Nephron progenitor cell (in vitro differentiated cells): Measurements from ENCODE around the gene MYLK2.

Experiments
- DNase-seq: peaks from one replicate; pipeline ENCODE4 v3.0.0; 2021
- H3K27ac Mint-ChIP-seq: 2 replicates; pipeline ENCODE4 v1.8.0; 2021; ENCODE audit warnings: mild to moderate bottlenecking, moderate library complexity, mixed read lengths
- H3K27me3 Mint-ChIP-seq: 2 replicates; pipeline ENCODE4 v1.8.0; 2021; ENCODE audit warnings: mild to moderate bottlenecking, low read depth, mixed read lengths; ENCODE audit not compliant: poor library complexity
- H3K36me3 Mint-ChIP-seq: 2 replicates; pipeline ENCODE4 v1.8.0; 2021; ENCODE audit warnings: low read depth, mixed read lengths
- H3K4me1 Mint-ChIP-seq: 2 replicates; pipeline ENCODE4 v1.8.0; 2021; ENCODE audit warnings: mixed read lengths
- H3K4me3 Mint-ChIP-seq: 2 replicates; pipeline ENCODE4 v1.8.0; 2021; ENCODE audit warnings: mild to moderate bottlenecking, moderate library complexity, mixed read lengths
- H3K9me3 Mint-ChIP-seq: 2 replicates; pipeline ENCODE4 v1.8.0; 2021; ENCODE audit warnings: mild to moderate bottlenecking, moderate library complexity, mixed read lengths
- TF ChIP-seq, protein P1 (sequence below): fragments of 200-600 bp; sonication (generic); IDR thresholded peaks from 2 replicates; pipeline ENCODE4 v1.5.0; 2021; ENCODE audit warnings: antibody characterized with exemption

Gene MYLK2

DNA sequence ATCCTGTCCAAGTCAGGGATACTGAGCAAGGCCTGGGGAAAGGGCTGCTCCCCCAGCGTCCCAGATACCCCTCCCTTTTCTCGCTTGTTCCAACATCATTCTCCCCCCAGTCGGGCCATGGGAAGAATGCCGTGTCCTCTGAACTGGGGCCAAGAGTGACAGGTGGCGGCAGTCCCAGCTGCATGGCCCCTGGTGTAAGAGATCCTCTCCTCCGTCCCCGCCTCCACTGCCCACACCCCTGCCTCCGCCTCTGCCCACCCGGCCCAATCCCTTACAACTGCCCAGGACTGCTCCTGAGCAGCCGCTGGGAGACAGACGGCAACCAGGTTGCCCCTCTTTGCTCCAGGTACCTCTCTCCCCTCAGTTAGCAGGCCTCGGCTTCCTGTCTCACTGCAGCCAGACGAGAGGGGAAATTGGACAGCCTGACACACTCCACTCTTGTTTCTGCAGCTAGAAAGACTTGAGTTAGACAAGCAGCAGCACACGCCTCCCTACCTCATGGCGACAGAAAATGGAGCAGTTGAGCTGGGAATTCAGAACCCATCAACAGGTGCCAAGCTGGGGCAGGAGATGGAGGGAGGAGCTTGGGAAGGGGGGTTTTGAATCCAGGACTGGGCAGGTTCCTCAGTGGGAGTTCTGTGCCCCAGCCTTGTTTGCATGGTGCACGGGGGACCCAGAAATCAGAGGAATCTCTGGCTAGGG lies at the start of gene MYLK2:
Gene MYLK2 (plus strand): TSS at position 274 of the 702 bp plus-strand sequence. CDS start 225 bp downstream, at position 499.
- Mint-ChIP-seq H3K36me3 (no peaks in the 10 kb centered on the region), H3K4me1 (peaks cover 17% of the 10 kb centered on the region), H3K27ac (no peak within 1 kb of the TSS), H3K9me3 (no peaks in the 10 kb centered on the region), H3K4me3 (no peak within 1 kb of the TSS), H3K27me3 (peaks cover 4% of the 10 kb centered on the region)
- TF ChIP-seq, protein P1, sequence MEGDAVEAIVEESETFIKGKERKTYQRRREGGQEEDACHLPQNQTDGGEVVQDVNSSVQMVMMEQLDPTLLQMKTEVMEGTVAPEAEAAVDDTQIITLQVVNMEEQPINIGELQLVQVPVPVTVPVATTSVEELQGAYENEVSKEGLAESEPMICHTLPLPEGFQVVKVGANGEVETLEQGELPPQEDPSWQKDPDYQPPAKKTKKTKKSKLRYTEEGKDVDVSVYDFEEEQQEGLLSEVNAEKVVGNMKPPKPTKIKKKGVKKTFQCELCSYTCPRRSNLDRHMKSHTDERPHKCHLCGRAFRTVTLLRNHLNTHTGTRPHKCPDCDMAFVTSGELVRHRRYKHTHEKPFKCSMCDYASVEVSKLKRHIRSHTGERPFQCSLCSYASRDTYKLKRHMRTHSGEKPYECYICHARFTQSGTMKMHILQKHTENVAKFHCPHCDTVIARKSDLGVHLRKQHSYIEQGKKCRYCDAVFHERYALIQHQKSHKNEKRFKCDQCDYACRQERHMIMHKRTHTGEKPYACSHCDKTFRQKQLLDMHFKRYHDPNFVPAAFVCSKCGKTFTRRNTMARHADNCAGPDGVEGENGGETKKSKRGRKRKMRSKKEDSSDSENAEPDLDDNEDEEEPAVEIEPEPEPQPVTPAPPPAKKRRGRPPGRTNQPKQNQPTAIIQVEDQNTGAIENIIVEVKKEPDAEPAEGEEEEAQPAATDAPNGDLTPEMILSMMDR: no peak
- no peak for DNase-seq

DNA sequence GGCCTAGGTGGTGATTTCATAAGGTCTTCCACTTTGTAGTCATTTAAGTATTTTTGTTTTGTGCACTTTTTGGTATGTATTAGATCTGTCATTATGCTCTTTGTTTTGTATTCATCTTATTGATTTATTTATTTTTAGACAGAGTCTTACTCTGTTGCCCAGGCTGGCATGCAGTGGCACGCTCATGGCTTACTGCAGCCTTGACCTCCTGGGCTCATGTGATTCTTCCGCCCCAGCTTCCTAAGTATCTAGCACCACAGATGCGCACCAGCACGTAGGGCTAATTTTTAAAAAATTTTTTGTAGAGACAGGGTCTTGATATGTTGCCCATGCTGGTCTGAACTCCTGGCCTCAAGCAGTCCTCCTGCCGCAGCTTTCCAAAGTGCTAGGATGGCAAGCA lies 49.5 kb upstream of the MYLK2 start:
- no peak overlapping the region for H3K4me3 Mint-ChIP-seq
- no peaks in the 10 kb centered on the region for H3K4me1 Mint-ChIP-seq
- no peak for DNase-seq
- peaks cover 83% of the 10 kb centered on the region for H3K36me3 Mint-ChIP-seq
- peak overlapping the region; percentile 71 for H3K27ac Mint-ChIP-seq
- H3K9me3 Mint-ChIP-seq: no peaks in the 10 kb centered on the region
- TF ChIP-seq, protein P1: no peak
- no peaks in the 10 kb centered on the region for H3K27me3 Mint-ChIP-seq

DNA sequence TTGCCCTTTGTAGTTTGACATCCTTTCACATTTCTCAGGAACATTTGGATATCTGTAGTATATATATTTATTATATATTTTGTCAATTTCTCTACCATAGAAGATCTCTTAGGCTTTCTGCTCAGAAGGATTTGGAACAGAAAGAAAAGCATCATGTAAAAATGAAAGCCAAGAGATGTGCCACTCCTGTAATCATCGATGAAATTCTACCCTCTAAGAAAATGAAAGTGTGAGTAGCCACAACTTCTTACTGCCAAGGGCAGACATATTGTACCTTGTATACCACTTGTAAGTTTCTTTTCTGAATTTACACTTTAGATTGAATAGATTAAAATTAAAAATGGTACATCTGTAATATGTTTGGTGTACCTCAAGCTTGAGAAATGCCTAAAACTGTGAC lies 48.9 kb upstream of the MYLK2 start:
- Mint-ChIP-seq H3K4me3 (no peak overlapping the region), H3K36me3 (peaks cover 80% of the 10 kb centered on the region), H3K27ac (no peak overlapping the region), H3K9me3 (no peaks in the 10 kb centered on the region), H3K27me3 (no peaks in the 10 kb centered on the region), H3K4me1 (no peaks in the 10 kb centered on the region)
- TF ChIP-seq, protein P1: no peak
- no peak for DNase-seq

DNA sequence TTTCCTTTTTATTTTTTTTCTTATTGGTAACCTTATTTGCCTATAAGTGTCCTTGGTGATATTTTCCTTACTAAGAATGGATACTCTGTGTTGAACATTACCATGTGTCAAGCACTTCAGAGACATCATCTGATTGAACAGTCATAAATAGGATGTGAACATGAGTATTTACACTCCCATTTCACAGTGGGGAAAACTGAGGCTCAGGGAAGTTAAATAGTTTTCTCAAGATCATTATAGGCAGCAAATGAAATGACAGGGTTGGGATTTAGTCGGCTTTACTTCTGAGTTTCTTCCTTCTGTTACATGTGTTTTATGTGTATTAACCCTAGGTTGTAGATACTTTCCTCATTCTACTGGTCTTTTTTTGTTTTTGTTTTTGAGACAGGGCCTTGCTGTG lies 44.7 kb upstream of the MYLK2 start:
- TF ChIP-seq, protein P1: no peak
- Mint-ChIP-seq H3K27ac (no peak overlapping the region), H3K36me3 (peaks cover 82% of the 10 kb centered on the region), H3K9me3 (no peaks in the 10 kb centered on the region), H3K4me1 (no peaks in the 10 kb centered on the region), H3K4me3 (no peak overlapping the region), H3K27me3 (no peaks in the 10 kb centered on the region)
- DNase-seq: no peak

DNA sequence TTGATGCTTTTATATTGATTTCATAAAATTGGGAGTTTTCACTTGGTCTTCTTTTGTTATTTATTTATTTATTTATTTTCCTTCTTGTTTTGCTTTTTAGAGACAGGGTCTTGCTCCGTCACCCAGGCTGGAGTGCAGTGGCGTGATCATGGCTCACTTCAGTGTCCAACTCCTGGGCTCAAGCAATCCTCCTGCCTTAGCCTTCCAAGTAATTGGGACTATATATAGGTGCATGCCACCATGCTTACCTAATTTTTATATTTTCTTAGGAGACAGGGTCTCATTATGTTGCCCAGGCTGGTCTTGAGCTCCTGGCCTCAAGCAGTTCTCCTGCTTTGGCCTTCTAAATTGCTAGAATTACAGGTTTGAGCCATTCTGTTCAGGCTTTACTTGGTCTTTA lies 38.3 kb upstream of the MYLK2 start:
- Mint-ChIP-seq H3K4me1 (no peaks in the 10 kb centered on the region), H3K4me3 (no peak overlapping the region), H3K9me3 (no peaks in the 10 kb centered on the region), H3K27ac (no peak overlapping the region), H3K36me3 (peaks cover 81% of the 10 kb centered on the region), H3K27me3 (no peaks in the 10 kb centered on the region)
- TF ChIP-seq, protein P1: no peak
- no peak for DNase-seq

DNA sequence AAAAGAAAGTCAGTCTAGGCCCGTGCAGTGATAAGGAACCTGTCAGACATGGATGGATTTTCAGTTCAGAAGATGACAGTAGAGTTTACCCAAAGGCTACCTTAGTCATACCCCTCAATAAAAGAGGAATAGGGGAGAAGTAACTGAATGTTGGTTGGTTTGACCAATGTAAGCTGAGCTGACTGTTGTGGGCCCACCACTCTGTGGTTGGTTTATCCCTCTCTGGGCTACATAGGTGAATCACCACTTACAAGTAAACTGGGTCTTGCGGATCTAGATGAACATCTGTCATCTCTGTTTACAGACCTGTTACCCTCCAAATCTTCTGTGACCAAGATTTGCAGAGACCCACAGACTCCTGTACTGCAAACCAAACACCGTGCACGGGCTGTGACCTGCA lies 37.2 kb upstream of the MYLK2 start:
- TF ChIP-seq, protein P1: no peak
- Mint-ChIP-seq H3K27ac (peak overlapping the region; percentile 29), H3K9me3 (no peaks in the 10 kb centered on the region), H3K4me1 (no peaks in the 10 kb centered on the region), H3K4me3 (no peak overlapping the region), H3K27me3 (no peaks in the 10 kb centered on the region), H3K36me3 (peaks cover 79% of the 10 kb centered on the region)
- DNase-seq: no peak
